Sigmoid colon (tissue), 7 donors: Measurements from ENCODE around the gene KLHL5. TPM values are rescaled to one million over a fixed set of nuclear protein-coding genes. Genes with fewer than 3 reads are reported as not detected.

Experiments
- DNase-seq: peaks from one replicate; pipeline ENCODE4 v3.0.0-alpha.2; 2019
- H3K27ac ChIP-seq, 4 donors: fragments of 200-600 bp; sonication (generic); one replicate each; pipeline ENCODE4 v1.5.1; 2016 to 2019; ENCODE audit warnings: mild to moderate bottlenecking in 1 of 4
- H3K27me3 ChIP-seq, 3 donors: fragments of 200-600 bp; sonication (generic); one replicate each; pipeline ENCODE4 v1.5.1; 2019; ENCODE audit warnings: mild to moderate bottlenecking in 1 of 3
- H3K36me3 ChIP-seq, 4 donors: fragments of 200-600 bp; sonication (generic); one replicate each; pipeline ENCODE4 v1.5.1; 2016 to 2019
- H3K4me1 ChIP-seq, 4 donors: fragments of 200-600 bp; sonication (generic); one replicate each; pipeline ENCODE4 v1.5.1; 2017 to 2019
- H3K4me3 ChIP-seq, 4 donors: fragments of 200-600 bp; sonication (generic); one replicate each; pipeline ENCODE4 v1.5.1; 2017 to 2019; ENCODE audit warnings: mild to moderate bottlenecking in 2 of 4, moderate library complexity in 1 of 4
- H3K9me3 ChIP-seq, 4 donors: fragments of 200-600 bp in 3 of 4; sonication (generic) in 3 of 4; one replicate each; pipeline versions ENCODE4 v1.5.1 to v1.6.1; 2013 to 2019
- EP300 ChIP-seq, 4 donors: sonication (generic); formaldehyde crosslinking; IDR thresholded peaks; one replicate each; pipeline ENCODE4 v1.6.1; 2017; ENCODE audit warnings: antibody characterized with exemption in 4 of 4
- POLR2A ChIP-seq, 2 donors: fragments of 450-650 bp; IDR thresholded peaks; one replicate each; pipeline ENCODE4 v1.6.1; 2016; ENCODE audit warnings: antibody characterized with exemption in 2 of 2, mild to moderate bottlenecking in 2 of 2, moderate library complexity in 2 of 2
- POLR2AphosphoS5 ChIP-seq, 4 donors: sonication (generic); formaldehyde crosslinking; IDR thresholded peaks; one replicate each; pipeline ENCODE4 v1.6.1; 2017; ENCODE audit warnings: antibody characterized with exemption in 4 of 4
- WGBS, 2 donors: extraction: QIAGEN DNeasy Blood & Tissue Kit; methylation state at CpG; one replicate each; pipeline ENCODE4 v1.1.7; 2013; 5-methylcytosine and 5-hydroxymethylcytosine counted together
- intact Hi-C: fragments of 100-400 bp; cut with DNase I; formaldehyde crosslinking; loops from one replicate; pipeline ENCODE4 v1.15.1; 2023
- polyA plus RNA-seq, 3 donors: library from polyadenylated mRNA; stranded (reverse); fragments of 200-250 nt; gene quantifications; one replicate each; pipeline ENCODE4 v1.2.3, GENCODE V29; 2013
- total RNA-seq, 4 donors: library from RNA; depleted of rRNA; stranded (reverse); fragments of >200 nt; gene quantifications; one replicate each; pipeline ENCODE4 v1.1.0, GENCODE V29; 2016
- TF ChIP-seq, protein P1 (sequence below), 4 experiments: fragments of 450-650 bp in 3 of 4; fragments of 200-600 bp in 1 of 4; IDR thresholded peaks; one replicate each; pipeline ENCODE4 v1.5.1; 2016 to 2019; ENCODE audit warnings: antibody characterized with exemption in 4 of 4, mild to moderate bottlenecking in 3 of 4, moderate library complexity in 2 of 4
- donor health status: healthy with polysubstance abuse.
- donor health status: Bipolar disorder and iron deficiency.
- donor health status: healthy.

Gene KLHL5
- total and polyA plus RNA-seq, 7 donors = 5.8 to 179 (median 88.5) TPM

DNA sequence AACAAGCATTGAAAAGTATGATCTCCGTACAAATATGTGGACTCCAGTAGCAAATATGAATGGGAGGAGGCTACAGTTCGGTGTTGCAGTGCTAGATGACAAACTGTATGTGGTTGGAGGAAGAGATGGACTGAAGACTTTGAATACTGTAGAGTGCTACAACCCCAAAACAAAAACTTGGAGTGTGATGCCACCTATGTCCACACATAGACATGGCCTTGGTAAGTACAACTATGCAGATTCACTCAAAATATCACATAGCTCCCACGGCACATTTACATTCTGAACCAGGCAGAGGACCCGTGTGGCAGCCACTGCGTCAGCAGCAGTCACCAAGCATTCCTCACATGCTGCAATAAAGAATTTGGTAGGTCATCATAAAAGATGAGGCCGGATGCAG, 41.3 kb downstream of the KLHL5 start:
- 95 to 96% methylated on average over 6 of the region's 6 CpGs for WGBS, 2 donors
- no peak for TF ChIP-seq EP300 (IDR thresholded peaks at IDR 0.05)
- H3K36me3 ChIP-seq = peaks cover 0 to 74% (median 12%) of the 10 kb centered on the region in 4 donors

GRCh38 chr4:39104255-39104654, 42.2 kb downstream of the KLHL5 start:
- H3K36me3 ChIP-seq = peaks cover 0 to 75% (median 14%) of the 10 kb centered on the region in 4 donors

More for the DNA sequence above, 41.3 kb downstream of the KLHL5 start:
- Histone ChIP-seq H3K4me3 (no peak overlapping the region), H3K9me3 (no peaks in the 10 kb centered on the region), H3K4me1 (no peaks in the 10 kb centered on the region), H3K27ac (no peak overlapping the region), H3K27me3 (no peaks in the 10 kb centered on the region)
- intact Hi-C loops = no loop called here
- no peak for DNase-seq

GRCh38 chr4:39106011-39106410, 44.0 kb downstream of the KLHL5 start:
- 96 to 98% methylated on average over 4 of the region's 4 CpGs for WGBS, 2 donors
- no peak for DNase-seq
- H3K9me3 ChIP-seq = no peaks in the 10 kb centered on the region
- no peaks in the 10 kb centered on the region for H3K4me1 ChIP-seq
- no peaks in the 10 kb centered on the region for H3K27me3 ChIP-seq
- H3K27ac ChIP-seq = no peak overlapping the region
- peaks cover 5 to 63% (median 14%) of the 10 kb centered on the region in 4 donors for H3K36me3 ChIP-seq
- intact Hi-C loops = no loop called here
- no peak overlapping the region for H3K4me3 ChIP-seq
- TF ChIP-seq POLR2AphosphoS5 (IDR thresholded peaks at IDR 0.05) = no peak
- TF ChIP-seq, protein P1, sequence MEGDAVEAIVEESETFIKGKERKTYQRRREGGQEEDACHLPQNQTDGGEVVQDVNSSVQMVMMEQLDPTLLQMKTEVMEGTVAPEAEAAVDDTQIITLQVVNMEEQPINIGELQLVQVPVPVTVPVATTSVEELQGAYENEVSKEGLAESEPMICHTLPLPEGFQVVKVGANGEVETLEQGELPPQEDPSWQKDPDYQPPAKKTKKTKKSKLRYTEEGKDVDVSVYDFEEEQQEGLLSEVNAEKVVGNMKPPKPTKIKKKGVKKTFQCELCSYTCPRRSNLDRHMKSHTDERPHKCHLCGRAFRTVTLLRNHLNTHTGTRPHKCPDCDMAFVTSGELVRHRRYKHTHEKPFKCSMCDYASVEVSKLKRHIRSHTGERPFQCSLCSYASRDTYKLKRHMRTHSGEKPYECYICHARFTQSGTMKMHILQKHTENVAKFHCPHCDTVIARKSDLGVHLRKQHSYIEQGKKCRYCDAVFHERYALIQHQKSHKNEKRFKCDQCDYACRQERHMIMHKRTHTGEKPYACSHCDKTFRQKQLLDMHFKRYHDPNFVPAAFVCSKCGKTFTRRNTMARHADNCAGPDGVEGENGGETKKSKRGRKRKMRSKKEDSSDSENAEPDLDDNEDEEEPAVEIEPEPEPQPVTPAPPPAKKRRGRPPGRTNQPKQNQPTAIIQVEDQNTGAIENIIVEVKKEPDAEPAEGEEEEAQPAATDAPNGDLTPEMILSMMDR (IDR thresholded peaks at IDR 0.05) = no peak
- no peak for TF ChIP-seq POLR2A (IDR thresholded peaks at IDR 0.05)
- no peak for TF ChIP-seq EP300 (IDR thresholded peaks at IDR 0.05)

More at GRCh38 chr4:39104255-39104654, 42.2 kb downstream of the KLHL5 start:
- Histone ChIP-seq H3K27me3 (no peaks in the 10 kb centered on the region), H3K4me3 (no peak overlapping the region), H3K4me1 (no peaks in the 10 kb centered on the region), H3K9me3 (no peaks in the 10 kb centered on the region), H3K27ac (no peak overlapping the region)
- 21 to 77% methylated on average over 2 of the region's 2 CpGs for WGBS, 2 donors
- no peak for DNase-seq
- TF ChIP-seq EP300 (IDR thresholded peaks at IDR 0.05) (no peak), POLR2AphosphoS5 (IDR thresholded peaks at IDR 0.05) (no peak), POLR2A (IDR thresholded peaks at IDR 0.05) (no peak)
- TF ChIP-seq, protein P1 (IDR thresholded peaks at IDR 0.05) = no peak
- intact Hi-C loops = no loop called here

- intact Hi-C loops = no loop called here
Measured at GRCh38 chr4:39114436-39114835, 52.4 kb downstream of the KLHL5 start.

DNA sequence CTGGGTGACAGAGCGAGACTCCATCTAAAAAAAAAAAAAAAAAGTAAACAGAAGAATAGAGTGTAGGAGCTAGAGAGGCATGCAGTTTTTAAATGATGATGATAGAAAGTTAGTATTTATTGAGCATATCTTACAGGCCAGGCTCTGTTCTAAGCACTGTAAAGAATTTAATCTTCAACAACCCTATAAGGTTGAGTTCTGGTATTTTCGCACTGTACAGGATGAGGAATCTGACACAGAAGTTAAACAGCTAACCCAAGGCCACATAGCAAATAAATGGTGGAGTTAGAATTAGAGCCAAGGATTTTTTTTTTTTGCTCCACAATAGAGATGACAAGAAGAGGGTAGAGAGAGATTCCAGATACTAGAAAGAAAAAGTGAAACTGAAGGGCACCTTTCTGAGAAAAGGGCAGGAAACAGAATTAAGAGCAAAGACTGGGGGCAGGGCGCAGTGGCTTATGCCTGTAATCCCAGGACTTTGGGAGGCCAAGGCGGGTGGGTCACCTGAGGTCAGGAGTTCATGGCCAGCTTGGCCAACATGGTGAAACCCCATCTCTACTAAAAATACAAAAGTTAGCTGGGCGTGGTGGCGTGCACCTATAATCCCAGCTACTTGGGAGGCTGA, 56.1 kb downstream of the KLHL5 start:
- no peak overlapping the region for H3K4me3 ChIP-seq
- peak overlapping the region in 2 of 4 donors; percentile 54 to 59 for H3K27ac ChIP-seq
- WGBS, 2 donors = 86 to 95% methylated on average over 6 of the region's 6 CpGs
- intact Hi-C loops = no loop called here
- peaks cover under 1 to 56% (median 12%) of the 10 kb centered on the region in 4 donors for H3K36me3 ChIP-seq
- no peak for TF ChIP-seq POLR2A (IDR thresholded peaks at IDR 0.05)
- TF ChIP-seq, protein P1 (IDR thresholded peaks at IDR 0.05) = no peak
- no peak for TF ChIP-seq POLR2AphosphoS5 (IDR thresholded peaks at IDR 0.05)
- no peak for TF ChIP-seq EP300 (IDR thresholded peaks at IDR 0.05)
- H3K9me3 ChIP-seq = no peaks in the 10 kb centered on the region
- DNase-seq = no peak
- H3K27me3 ChIP-seq = no peaks in the 10 kb centered on the region
- H3K4me1 ChIP-seq = peaks cover 0 to 6% (median 0%) of the 10 kb centered on the region in 4 donors

More at GRCh38 chr4:39114436-39114835, 52.4 kb downstream of the KLHL5 start:
- Histone ChIP-seq H3K4me3 (no peak overlapping the region), H3K9me3 (no peaks in the 10 kb centered on the region), H3K4me1 (peaks cover 0 to 6% (median 0%) of the 10 kb centered on the region in 4 donors), H3K36me3 (peaks cover 8 to 64% (median 16%) of the 10 kb centered on the region in 4 donors), H3K27ac (no peak overlapping the region), H3K27me3 (no peaks in the 10 kb centered on the region)
- TF ChIP-seq, protein P1 (IDR thresholded peaks at IDR 0.05) = no peak
- no peak for TF ChIP-seq EP300 (IDR thresholded peaks at IDR 0.05)
- TF ChIP-seq POLR2A (IDR thresholded peaks at IDR 0.05) = no peak
- no peak for TF ChIP-seq POLR2AphosphoS5 (IDR thresholded peaks at IDR 0.05)
- DNase-seq = no peak
- WGBS, 2 donors = 61 to 62% methylated on average over 2 of the region's 2 CpGs
